Measurements from ENCODE around the gene TNS4.

Gene TNS4

DNA sequence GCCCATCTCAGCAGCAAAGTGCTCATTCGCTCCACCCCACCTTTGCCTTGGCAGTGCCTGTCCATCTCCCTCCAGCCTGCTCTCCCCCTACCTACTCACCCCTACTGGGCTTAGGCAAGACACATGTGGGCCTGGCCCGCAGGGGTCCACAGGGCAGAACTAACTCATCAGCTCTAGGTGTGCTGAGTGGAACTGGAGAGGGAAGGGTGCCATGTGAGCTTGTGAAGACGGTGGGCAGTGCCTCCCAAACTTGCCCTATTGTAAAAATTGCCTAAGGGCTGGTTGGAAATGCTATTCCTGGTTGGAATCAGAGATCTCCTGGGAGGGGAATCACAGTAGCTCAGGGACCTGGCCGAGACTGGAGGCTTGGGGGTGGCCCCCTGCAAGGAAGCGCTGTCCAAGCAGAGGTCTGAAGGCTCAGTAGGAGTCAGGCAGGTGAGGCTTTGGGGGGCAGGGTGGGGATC, 29.1 kb upstream of the TNS4 start:
- Mint-ChIP-seq H3K36me3 (peaks cover 0 to 8% of the 10 kb centered on the region in 2 donors), H3K9me3 (peaks cover under 1 to 3% of the 10 kb centered on the region in 2 donors), H3K27ac (peak overlapping the region; percentile 97), H3K4me3 (peak overlapping the region; percentile 7 to 40), H3K4me1 (peaks cover 40 to 53% of the 10 kb centered on the region in 2 donors), H3K27me3 (no peaks in the 10 kb centered on the region)
- ATAC-seq (replicated peaks) = no peak
- no peak for DNase-seq

GRCh38 chr17:40529991-40530390, 28.6 kb upstream of the TNS4 start:
- Mint-ChIP-seq H3K27ac (no peak overlapping the region), H3K9me3 (peaks cover 6 to 8% of the 10 kb centered on the region in 2 donors), H3K36me3 (peaks cover 0 to 13% of the 10 kb centered on the region in 2 donors), H3K27me3 (no peaks in the 10 kb centered on the region), H3K4me1 (peaks cover 40 to 49% of the 10 kb centered on the region in 2 donors), H3K4me3 (no peak overlapping the region)
- ATAC-seq (replicated peaks) (no peak), DNase-seq (no peak)

- DNase-seq (no peak), ATAC-seq (replicated peaks) (no peak)
- peaks cover 3 to 23% of the 10 kb centered on the region in 2 donors for H3K36me3 Mint-ChIP-seq
- H3K4me3 Mint-ChIP-seq = no peak overlapping the region
- H3K9me3 Mint-ChIP-seq = peaks cover 9 to 11% of the 10 kb centered on the region in 2 donors
- no peak overlapping the region for H3K27ac Mint-ChIP-seq
- H3K27me3 Mint-ChIP-seq = no peaks in the 10 kb centered on the region
- H3K4me1 Mint-ChIP-seq = peaks cover 32 to 37% of the 10 kb centered on the region in 2 donors
Measured at GRCh38 chr17:40528692-40529417, 27.4 kb upstream of the TNS4 start.

DNA sequence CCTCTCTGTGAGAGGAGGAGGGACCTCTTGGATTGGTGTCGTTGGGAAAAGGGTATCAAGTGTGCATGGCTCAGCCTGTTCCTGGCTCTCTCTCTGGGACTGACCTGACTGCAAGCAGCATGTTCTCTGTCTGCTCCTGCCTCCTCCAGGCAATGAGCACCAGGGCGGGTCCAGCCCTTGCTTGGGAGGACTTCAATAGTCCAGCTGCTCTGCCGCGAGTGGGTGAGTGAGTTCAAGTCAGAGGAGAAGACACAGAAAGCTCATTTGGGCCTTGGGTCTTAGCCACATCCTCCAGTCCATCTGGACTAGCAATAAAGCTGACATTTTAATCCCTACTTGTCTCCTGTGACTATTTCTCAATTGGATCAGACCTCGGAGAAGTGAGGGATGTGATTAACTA, 25.2 kb upstream of the TNS4 start:
- peak overlapping the region; percentile 20 for H3K27ac Mint-ChIP-seq
- H3K27me3 Mint-ChIP-seq = no peaks in the 10 kb centered on the region
- peaks cover 11 to 13% of the 10 kb centered on the region in 2 donors for H3K9me3 Mint-ChIP-seq
- DNase-seq = no peak
- peaks cover 7 to 25% of the 10 kb centered on the region in 2 donors for H3K36me3 Mint-ChIP-seq
- H3K4me3 Mint-ChIP-seq = no peak overlapping the region
- peaks cover 17 to 18% of the 10 kb centered on the region in 2 donors for H3K4me1 Mint-ChIP-seq
- no peak for ATAC-seq (replicated peaks)

DNA sequence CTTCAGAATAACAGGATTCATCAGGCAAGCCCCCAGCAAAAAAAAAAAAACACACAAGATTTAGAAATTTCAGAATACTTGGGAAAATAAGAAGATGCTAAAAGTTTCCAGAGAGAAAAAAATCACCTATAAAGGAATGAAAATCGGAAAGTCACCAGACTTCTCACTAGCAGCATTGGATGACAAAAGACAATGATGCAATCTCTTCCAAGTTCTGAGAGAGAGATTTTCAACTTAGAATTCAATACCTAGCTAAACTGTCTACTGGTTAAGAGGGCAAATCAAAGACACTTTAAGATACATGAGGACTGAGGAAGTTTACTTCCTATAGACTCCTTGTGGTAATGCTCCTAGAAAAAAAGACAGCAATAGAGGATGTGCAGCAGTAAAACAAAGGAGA, 23.9 kb upstream of the TNS4 start:
- Mint-ChIP-seq H3K4me1 (peaks cover 7 to 10% of the 10 kb centered on the region in 2 donors), H3K36me3 (peaks cover 7 to 25% of the 10 kb centered on the region in 2 donors)

DNA sequence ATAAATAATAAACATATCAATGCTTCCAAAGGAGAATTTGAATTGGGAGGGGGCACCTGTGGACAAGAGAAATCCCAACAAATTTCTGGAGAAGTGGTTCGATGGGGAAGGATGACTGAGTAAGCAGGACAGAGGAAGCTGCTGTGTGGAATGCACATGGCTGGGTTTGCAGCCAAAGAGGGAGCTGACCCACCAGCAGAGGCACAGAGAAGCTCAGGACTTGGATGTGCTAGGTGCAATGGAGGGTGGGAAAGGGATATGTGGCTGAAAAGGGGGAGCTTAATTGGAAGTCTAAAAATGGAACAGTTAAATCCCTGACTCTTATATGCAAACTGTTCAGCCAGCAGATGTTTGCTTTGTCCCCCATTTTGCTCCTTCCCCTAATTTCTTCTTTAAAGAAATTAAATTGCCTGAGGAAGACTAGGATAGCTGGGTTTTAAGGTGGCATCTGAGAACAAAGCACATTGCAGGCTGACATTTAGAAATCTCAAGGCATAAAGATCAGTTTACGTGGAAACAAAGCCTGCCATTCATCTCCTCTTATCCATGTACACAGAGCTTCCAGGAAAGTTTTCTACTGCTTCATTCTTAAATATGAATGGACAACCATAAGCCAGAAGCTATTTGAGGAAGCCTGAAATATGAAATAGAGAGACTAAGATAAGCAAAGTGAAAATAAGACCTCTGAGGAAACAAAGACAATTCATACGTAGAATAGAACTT, 23.0 kb upstream of the TNS4 start:
- Mint-ChIP-seq H3K4me3 (no peak overlapping the region), H3K9me3 (peaks cover 11 to 13% of the 10 kb centered on the region in 2 donors), H3K27ac (no peak overlapping the region), H3K36me3 (peaks cover 7 to 25% of the 10 kb centered on the region in 2 donors), H3K27me3 (no peaks in the 10 kb centered on the region), H3K4me1 (peaks cover 7 to 18% of the 10 kb centered on the region in 2 donors)
- ATAC-seq (replicated peaks) = no peak
- DNase-seq = no peak

More for the DNA sequence above, 23.9 kb upstream of the TNS4 start:
- ATAC-seq (replicated peaks) = no peak
- Mint-ChIP-seq H3K9me3 (peaks cover 11 to 13% of the 10 kb centered on the region in 2 donors), H3K27me3 (no peaks in the 10 kb centered on the region), H3K27ac (no peak overlapping the region), H3K4me3 (no peak overlapping the region)
- no peak for DNase-seq

DNA sequence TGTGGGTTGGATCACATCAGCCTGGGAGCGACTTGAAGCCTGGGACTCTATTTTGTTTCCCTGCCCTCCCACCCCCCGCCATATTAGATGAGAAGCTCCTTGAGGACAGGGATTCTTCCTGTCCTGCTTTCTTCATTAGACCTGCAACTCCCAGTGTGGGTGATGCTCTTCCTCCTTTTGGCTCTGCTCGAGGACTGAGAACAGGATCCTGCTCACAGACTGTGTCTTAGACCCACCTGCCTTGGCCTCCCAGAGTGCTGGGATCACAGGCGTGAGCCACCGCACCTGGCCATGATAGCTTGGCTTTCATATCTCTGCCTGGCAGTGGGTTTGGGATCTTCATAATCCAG, 21.5 kb upstream of the TNS4 start:
- DNase-seq = no peak
- Mint-ChIP-seq H3K27ac (no peak overlapping the region), H3K9me3 (peaks cover 11 to 13% of the 10 kb centered on the region in 2 donors), H3K4me1 (peaks cover 16 to 32% of the 10 kb centered on the region in 2 donors), H3K36me3 (peaks cover 7 to 25% of the 10 kb centered on the region in 2 donors), H3K4me3 (no peak overlapping the region), H3K27me3 (no peaks in the 10 kb centered on the region)
- ATAC-seq (replicated peaks) = no peak

DNA sequence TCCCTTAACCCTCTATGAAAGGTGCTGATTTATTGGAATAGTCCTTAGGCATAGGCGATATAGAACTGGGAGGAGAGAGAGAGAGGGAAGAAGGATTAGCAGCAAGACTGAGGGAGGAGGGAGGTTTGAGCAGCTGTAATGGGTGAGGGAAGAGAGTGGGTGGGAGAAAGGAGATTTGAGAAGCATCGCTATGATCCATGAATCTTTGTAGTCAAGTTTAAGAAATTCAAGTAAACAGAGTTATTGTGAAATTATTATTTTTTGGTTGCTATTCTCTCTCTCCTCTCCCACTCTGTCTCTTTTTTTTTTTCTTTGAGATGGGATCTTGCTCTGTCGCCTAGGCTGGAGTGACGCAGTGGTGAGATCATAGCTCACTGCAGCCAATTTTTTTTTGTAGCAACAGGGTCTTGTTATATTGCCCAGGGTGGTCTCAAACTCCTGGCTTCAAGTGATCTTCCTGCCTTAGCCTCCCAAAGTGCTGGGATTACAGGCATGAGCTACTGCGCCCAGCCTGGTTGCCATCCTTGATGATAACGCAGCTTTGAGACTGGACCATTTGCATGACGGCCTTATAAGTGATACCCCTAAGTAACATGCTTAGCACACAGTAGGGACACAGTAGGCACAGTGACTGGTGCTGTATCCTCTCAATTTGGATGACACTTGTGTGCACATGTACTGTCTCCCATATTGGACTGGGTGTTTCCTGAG, 21.0 kb upstream of the TNS4 start:
- DNase-seq (no peak), ATAC-seq (replicated peaks) (no peak)
- H3K36me3 Mint-ChIP-seq = peaks cover 7 to 25% of the 10 kb centered on the region in 2 donors
- H3K4me3 Mint-ChIP-seq = no peak overlapping the region
- peaks cover 18 to 36% of the 10 kb centered on the region in 2 donors for H3K4me1 Mint-ChIP-seq
- H3K27me3 Mint-ChIP-seq = no peaks in the 10 kb centered on the region
- no peak overlapping the region for H3K27ac Mint-ChIP-seq
- peaks cover 11 to 13% of the 10 kb centered on the region in 2 donors for H3K9me3 Mint-ChIP-seq

- H3K4me1 Mint-ChIP-seq = peaks cover 25 to 50% of the 10 kb centered on the region in 2 donors
Measured at GRCh38 chr17:40520991-40521453, 19.6 kb upstream of the TNS4 start.

DNA sequence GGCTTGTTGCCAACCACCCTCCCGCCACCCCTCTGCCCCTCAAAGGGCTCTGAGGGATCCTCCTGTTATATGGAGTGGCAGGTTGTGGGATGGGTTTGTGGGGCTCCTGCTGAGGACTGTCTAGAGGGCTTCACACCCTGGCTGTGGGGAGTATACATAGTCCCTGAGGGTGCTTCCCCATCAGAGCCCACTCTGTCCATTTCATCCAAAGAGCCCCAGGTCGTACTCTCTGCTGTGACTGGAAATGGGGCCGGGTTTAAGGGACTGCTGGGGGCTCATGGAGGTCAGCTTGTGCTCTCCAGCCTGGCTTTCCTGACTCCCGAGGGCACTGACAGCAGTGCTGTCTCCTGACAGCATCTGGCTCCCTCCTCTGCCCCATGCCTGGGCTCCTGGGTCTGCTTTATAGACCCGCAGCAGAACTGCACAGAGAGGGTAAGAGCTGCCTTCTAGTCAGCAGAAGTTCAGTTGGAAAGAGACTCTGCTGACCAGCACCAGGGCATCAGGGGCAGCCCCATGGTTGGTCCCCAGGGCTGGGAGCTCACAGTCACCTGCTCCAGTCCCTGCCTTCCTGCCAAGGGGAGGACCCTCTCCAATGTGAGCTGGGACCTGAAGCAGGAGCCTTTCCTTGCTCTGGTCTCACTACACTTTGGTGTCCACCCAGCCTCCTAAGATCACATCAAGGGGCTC, 17.8 kb upstream of the TNS4 start:
- no peak for ATAC-seq (replicated peaks)
- peak overlapping the region; percentile 38 for H3K27ac Mint-ChIP-seq
- H3K27me3 Mint-ChIP-seq = peaks cover 0 to 4% of the 10 kb centered on the region in 2 donors
- H3K36me3 Mint-ChIP-seq = peaks cover 6 to 9% of the 10 kb centered on the region in 2 donors
- DNase-seq = no peak
- peaks cover 38 to 68% of the 10 kb centered on the region in 2 donors for H3K4me1 Mint-ChIP-seq
- no peak overlapping the region for H3K4me3 Mint-ChIP-seq
- peaks cover 0 to 4% of the 10 kb centered on the region in 2 donors for H3K9me3 Mint-ChIP-seq

More at GRCh38 chr17:40520991-40521453, 19.6 kb upstream of the TNS4 start:
- ATAC-seq (replicated peaks) (no peak), DNase-seq (no peak)
- Mint-ChIP-seq H3K9me3 (peaks cover 11 to 13% of the 10 kb centered on the region in 2 donors), H3K27me3 (no peaks in the 10 kb centered on the region), H3K36me3 (peaks cover 7 to 25% of the 10 kb centered on the region in 2 donors), H3K27ac (no peak overlapping the region), H3K4me3 (no peak overlapping the region)

DNA sequence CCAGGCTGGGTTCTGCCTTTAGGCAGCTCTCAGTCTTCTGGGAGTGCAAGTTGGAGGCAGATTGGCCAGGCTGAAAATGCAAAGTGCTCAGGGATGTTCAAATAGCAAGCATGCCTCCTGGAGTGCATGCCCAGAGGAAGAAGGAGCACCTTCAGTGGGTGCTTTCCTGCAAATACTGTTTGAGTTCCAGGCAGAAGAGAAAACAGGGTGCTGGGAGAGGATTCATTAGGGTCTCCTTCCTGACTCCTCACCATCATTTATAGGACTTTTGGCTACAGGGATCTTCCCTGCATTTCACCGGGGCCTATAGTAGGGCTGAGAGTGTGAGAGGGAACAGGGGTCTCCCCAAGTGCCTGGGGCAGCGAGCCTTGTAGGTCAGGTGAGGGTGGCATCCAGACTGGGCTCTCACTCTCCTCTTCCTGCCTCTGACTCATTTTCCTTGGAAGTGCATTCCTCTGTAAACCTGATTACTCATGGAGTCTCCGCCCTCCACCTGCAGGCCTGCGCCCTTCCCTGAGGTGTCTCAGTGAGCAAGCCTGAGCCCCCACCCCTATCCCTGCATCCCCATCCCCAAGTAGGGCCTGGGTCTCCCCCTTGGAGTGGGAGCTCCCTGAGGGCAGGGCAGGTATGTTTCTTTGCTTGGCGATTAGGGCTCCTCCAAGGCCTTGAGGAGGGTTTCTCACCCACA, 17.1 kb upstream of the TNS4 start:
- ATAC-seq (replicated peaks) (no peak), DNase-seq (no peak)
- Mint-ChIP-seq H3K4me3 (no peak overlapping the region), H3K9me3 (peaks cover 0 to 4% of the 10 kb centered on the region in 2 donors), H3K27ac (no peak overlapping the region), H3K4me1 (peaks cover 45 to 74% of the 10 kb centered on the region in 2 donors), H3K27me3 (peaks cover 0 to 11% of the 10 kb centered on the region in 2 donors), H3K36me3 (peaks cover 4 to 5% of the 10 kb centered on the region in 2 donors)

DNA sequence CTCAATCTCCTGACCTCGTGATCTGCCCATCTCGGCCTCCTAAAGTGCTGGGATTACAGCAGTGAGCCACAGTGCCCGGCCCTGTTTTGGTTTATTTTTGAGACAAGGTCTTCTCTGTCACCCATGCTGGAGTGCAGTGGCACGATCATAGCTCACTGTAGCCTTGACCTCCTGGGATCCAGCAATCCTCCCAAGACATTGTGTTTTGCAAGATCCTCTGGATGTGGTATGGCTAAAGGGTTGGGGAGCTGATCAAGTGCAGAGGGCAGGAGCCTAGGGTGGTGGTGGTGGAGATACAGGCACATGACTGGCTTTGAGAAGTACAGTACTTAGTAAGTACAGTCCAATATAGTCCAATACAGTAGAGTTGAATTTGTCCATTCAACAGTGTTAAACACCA, 16.6 kb upstream of the TNS4 start:
- Mint-ChIP-seq H3K27ac (no peak overlapping the region), H3K4me3 (no peak overlapping the region), H3K27me3 (peaks cover 0 to 12% of the 10 kb centered on the region in 2 donors), H3K36me3 (no peaks in the 10 kb centered on the region), H3K4me1 (peaks cover 45 to 75% of the 10 kb centered on the region in 2 donors), H3K9me3 (no peaks in the 10 kb centered on the region)
- no peak for ATAC-seq (replicated peaks)
- no peak for DNase-seq

DNA sequence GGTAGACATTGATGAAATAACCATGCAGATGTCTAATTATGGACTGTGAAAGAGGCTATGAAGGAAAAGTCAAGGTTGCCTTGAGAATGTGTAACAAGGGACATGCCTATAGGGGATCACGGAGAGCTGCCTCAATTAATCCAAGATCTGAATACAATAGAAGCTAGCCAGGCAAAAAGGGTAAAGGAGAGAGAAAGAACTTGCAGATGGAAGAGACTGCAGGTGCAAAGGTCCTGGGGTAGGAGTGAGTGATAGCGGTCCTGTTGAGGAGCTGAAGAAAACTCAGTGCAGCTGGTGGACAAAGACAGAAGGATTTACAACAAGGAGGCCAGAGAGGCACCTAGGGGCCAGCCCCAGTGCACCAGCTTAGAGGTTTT, 15.9 kb upstream of the TNS4 start:
- H3K27me3 Mint-ChIP-seq = peaks cover 0 to 12% of the 10 kb centered on the region in 2 donors
- ATAC-seq (replicated peaks) = no peak

More for the DNA sequence above, 15.9 kb upstream of the TNS4 start:
- Mint-ChIP-seq H3K9me3 (no peaks in the 10 kb centered on the region), H3K36me3 (no peaks in the 10 kb centered on the region), H3K27ac (no peak overlapping the region), H3K4me1 (peaks cover 45 to 75% of the 10 kb centered on the region in 2 donors), H3K4me3 (peak overlapping the region in 1 of 2 donors; percentile 49)
- no peak for DNase-seq
